GM18861 (cell line): Measurements from ENCODE around the gene CNOT6.
A peak's percentile ranks its signal among the peaks of the same experiment; 100 is the strongest.
"Not testable (repeated sequence)": the region's sequence is repeated elsewhere in the genome, so short reads cannot be mapped to it uniquely, and the experiment has no call there.

ENCODE experiments used
- ATAC-seq: cut with Tn5 transposase; IDR thresholded peaks from one replicate; pipeline ENCODE4 v1.9.1; 2021; ENCODE audit not compliant: unreplicated experiment

CNOT6 gene

DNA sequence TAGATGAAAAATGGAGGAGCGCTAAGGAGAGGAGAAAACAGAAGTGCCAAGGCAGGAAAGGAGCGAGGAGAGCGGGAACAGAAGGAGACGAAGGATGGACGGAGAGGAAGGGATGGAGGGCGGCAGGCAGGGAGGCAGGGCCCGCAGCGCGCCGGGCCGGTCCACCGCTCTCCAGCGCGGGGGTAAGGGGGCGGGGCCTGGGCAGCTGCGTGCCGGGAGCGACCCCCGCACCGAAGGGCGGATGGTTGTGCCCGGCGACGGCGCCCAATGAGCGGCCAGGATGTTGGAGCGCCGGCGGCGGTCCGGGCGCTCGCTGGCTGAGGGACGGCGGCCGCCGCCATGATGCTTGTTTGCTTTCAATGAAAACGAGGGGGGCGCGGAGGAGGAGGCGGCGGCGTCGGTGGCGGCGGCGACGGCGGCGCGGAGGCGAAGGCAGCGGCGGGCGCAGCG is at the start of gene CNOT6:
Gene CNOT6 (plus strand): TSS at position 320 of the 450 bp plus-strand sequence. CDS start 34,898 bp downstream, outside the sequence.
- ATAC-seq, result peak; percentile 89

DNA sequence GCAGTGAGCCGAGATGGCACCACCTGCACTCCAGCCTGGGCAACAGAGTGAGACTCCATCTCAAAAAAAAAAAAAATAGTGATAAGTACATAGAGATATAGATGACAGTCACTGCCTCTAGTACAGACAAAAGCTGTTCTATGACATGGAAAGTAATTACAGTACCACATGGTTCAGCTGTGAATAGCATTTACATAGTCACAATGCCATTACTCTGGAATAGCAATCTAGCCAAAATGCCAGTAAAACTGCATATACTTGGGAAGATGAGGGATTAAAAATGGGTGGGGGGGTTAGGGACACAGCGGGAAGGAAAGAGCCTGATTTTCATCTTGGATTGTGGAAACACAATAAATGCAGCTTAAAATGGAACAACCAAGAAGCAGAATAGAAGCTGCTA is 39.4 kb upstream of the CNOT6 start:
- no peak for ATAC-seq

GRCh38 chr5:180455872-180456271 is 38.3 kb upstream of the CNOT6 start:
- ATAC-seq, result no peak

- ATAC-seq, result no peak
These were observed 37.4 kb upstream of the CNOT6 start for GRCh38 chr5:180456792-180457191.

GRCh38 chr5:180458852-180459673 is 35.1 kb upstream of the CNOT6 start:
- ATAC-seq, result not testable (repeated sequence)

DNA sequence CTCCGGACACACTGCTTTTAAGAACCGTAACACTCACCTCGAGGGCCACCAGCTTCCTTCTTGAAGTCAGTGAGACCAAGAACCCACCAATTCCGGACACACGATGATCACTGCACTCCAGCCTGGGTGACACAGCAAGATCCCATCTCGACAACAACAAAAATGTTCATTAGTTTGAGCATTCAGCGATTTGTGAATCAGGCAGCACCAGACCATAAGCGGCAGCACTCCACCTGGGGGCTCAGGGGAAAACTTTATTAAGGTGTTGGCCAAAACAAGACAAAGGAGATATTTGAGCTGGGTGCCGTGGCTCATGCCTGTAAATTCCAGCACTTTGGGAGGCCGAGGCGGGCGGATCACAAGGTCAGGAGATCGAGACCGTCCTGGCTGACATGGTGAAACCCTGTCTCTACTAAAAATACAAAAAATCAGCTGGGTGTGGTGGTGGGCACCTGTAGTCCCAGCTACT is 34.5 kb upstream of the CNOT6 start:
- ATAC-seq, result not testable (repeated sequence)

- no peak for ATAC-seq
These were observed 33.3 kb upstream of the CNOT6 start for GRCh38 chr5:180460834-180461233.

DNA sequence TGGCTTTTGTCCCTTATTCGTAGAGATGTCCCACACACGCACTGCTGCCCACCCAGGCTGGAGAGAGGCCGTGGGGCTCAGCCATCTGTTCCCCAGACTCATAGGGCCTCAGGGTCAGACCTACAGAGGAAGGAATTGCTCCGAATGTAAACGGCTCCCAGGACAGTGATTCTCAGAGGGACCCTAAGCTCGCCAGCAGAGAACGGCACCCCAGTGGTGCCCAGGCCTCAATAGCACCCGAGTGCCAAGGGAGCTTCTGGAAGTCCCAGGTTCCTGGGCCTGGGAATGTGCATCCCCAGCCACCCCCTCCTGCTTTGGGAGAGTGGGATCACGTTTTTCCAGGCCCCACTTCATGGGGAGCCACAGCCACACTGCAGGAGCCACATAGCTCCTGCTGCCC is 32.9 kb upstream of the CNOT6 start:
- ATAC-seq, result no peak

DNA sequence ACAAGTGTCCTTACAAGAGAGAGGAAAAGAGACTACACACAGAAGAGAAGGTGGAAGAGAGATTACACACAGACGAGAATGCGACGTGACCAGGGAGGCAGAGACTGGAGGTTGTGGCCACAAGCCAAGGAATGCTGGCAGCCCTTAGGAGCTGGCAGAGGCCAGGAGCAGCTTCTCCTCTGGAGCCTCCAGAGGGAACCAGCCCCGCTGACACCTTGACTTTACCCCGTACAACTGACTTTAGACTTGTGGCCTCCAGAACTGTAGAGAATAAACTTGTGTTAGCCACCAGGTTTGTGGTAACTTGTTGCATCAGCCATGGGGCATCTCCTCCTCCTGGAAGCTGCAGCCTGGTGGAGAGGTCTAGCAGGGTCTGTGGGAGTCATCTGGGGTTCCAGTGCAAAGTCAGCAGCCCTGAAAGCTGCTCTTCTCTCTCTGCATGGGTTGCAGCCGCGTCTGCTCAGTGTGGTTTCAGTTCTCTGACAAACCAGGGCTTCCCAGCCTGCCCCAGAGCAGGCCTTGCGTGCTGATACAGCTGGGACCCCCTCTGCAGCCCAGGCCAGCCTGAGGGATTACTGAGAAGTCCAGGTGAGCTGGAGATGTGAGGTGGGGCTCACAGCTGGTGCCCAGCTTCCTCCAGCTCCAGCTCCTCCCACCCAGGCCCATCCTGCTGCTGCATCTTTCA is 30.8 kb upstream of the CNOT6 start:
- no peak for ATAC-seq

GRCh38 chr5:180463916-180464602 is 30.1 kb upstream of the CNOT6 start:
- ATAC-seq, result no peak

DNA sequence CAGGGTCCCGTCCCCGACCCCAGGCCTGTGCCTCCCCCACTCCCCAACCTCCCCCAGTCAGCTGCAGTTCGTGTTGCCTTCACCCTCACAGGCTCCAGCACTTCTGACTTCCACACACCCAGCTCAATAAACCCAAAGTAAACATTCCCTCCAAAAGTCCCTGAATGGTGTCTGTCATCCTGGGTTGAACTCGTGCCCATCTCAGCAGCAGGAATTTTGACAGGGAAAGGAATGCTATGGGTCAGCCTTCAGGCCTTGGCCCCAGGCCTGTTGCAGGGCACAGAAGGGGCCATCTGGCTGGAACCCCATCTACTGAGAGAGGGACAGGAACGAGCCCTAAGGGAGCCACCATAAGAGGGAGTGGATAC is 29.6 kb upstream of the CNOT6 start:
- no peak for ATAC-seq

DNA sequence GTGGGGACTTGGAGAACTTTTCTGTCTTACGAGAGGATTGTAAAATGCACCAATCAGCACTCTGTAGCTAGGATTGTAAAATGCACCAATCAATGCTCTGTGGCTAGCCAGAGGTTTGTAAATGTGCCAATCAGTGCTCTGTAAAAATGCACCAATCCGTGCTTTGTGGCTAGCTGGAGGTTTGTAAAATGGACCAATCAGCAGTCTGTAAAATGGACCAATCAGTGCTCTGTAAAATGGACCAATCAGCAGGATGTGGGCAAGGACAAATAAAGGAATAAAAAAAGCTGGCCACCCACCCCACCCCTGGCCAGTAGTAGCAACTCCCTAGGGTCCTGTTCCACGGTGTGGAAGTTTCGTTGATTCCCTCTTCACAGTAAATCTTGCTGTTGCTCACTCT is 29.1 kb upstream of the CNOT6 start:
- ATAC-seq, result not testable (repeated sequence)

DNA sequence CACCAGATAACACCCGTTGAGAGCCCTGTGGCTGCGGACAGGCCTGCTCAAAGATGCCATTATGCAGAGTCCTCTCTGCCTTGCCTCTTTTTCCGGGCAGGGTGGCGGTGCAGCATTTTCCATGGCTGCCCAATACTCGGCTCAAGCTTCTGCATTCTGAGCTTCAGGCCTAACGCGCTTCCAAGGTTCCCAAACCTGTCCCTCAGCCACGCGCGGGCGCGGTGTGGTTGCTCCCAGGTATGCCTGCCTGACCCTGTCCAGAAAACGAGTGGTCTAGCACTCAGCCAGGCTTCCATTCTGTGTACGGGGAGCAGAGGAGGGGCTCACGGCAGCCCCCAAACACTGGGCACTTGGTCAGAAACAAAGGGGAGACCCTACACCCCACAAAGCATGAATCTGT is 27.9 kb upstream of the CNOT6 start:
- ATAC-seq, result no peak

DNA sequence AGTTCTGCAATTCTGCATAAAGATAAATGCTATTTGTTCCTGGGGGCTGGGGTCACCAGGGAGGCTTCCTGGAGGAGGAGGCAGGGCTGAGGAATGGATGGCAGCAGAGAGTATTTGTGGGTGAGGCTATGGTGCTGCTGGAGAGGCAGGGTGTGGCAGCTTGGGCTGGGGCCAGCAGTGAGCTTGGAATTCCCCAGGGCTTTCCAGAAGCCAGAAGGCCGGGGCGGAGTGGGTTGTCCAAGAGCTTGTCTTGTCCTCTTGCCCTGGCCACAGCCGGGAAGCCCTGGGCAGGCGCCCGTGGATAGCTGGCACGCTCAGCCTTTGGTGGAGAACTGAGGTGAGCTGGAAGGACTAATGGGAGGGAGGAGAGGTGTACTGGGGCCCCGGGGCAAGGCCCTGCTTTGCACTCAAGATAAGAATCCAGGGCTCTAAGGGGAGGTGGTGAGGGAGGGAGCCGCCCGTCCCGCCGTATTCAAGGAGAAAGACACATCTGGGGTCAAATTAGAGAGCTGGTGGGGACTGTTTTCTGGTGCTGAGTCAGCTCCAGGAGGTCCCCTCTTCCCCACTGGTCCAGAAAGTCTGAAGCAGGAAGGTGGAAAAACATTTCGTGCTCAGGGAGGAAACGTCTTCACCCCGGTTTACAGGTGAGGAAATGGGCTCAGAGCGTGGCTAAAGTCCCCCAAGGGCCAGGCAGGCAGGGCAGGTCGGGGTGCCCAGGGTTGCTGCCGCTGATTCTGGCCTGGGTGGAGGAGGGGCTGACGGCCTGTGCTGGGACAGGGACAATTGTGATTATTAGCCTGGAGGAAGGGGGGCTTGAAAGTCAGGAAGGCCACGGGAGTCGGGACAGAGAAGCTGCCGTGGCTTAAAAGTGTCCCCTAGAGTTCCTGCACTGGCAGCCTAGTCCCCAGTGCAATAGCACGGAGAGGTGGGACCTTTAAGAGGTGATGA is 26.9 kb upstream of the CNOT6 start:
- no peak for ATAC-seq

DNA sequence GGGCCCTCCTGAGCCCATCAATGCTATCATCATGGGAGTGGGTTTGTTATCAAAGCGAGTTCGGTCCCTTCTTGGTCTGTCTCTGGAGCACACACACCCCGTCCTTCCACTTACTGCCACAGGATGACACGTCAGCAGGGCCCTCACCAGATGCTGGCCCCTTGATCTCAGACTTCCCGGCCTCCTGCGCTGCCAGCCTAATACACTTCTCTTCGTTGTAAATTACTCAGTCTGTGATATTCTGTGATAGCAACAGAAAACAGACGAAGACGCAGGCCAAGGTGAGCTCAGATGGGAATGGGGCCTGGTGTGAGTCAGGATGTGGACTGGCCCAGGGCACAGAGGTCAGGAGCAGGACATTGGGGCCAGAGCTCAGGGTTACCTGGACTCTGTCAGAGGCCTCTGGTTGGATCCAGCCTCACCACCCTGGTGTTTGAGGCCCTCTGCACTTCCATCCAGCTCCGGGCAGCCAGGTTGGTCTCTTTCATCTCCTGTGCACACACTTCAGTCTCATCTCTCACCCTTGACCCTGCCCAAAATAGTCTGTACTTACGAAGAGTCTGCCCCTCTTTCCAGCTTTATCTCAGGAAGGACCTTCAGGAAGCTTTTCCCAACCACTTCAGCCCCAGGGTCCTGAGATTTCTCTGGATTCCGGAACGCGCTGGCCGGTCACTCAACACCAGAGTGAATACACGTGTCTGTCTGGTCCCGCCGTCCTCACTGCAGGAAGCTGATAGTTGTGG is 26.0 kb upstream of the CNOT6 start:
- no peak for ATAC-seq

DNA sequence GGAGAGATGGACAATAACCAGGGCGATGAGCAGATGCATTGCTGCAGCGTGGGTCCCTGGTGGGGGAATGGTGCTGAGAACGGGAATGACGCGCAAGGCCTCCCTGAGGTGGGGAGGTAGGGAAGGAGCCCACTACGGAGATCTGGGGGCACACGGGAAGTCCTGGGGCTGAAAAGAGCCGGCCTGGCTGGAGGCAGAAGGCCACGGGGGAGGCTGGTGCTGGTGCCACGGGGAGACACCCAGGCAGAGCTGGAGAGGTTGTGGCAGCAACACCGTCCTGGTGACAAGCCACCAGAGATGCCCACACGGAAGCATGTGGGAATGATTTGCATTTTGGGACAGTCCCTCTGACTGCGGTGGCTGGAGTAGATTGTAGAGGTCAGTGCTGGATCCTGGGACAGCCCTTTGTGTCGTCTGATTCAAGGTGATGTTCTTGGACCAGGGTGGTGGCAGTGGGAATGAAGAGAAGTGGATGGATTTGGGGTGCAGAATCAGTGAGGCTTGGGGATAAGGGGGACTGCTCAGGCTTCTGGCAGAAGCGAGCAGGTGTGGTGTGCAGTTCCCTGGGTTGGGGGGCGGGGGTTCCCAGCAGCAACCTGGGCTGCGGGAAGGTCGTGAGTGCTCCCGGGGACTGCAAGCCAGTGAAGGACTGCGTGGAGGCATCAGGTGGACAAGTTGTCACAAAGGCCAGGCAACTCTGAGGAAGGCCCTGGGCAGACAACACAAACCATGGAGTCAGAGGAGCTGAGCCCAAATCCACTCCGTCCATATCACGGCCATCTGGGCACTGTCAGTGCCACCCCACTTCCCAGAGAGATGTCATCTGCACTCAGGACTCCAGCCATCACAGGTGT is 25.2 kb upstream of the CNOT6 start:
- no peak for ATAC-seq

DNA sequence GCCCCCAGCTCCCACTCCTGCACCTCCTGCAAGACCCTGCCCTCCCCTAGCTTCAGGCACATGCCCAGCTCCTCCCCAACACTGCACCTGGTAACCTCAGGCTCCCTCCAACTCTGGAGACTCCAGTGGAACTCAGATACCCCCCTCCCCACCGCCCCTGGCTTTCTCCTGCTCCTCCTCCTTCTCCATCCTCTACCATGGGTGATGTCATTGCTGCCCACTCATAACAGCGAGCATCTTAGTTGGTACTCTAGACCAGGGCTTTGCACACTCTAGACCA is 24.7 kb upstream of the CNOT6 start:
- no peak for ATAC-seq

DNA sequence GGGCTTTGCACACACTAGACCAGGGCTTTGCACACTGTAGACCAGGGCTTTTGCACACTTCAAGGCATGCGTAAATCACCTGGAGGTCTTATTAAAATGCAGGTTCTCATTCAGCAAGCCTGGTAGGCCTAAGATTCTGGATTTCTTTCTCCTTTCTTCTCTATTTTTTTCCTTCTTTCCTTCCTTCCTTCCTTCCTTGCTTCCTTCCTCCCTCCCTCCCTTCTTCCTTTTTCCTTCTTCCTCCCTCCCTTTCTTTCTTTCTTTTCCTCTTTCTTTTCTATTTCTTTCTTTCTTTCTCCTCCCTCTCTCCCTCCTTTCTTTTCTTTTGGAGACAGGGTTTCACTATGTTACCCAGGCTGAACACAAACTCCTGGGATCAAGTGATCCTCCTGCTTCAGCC is 24.3 kb upstream of the CNOT6 start:
- no peak for ATAC-seq

DNA sequence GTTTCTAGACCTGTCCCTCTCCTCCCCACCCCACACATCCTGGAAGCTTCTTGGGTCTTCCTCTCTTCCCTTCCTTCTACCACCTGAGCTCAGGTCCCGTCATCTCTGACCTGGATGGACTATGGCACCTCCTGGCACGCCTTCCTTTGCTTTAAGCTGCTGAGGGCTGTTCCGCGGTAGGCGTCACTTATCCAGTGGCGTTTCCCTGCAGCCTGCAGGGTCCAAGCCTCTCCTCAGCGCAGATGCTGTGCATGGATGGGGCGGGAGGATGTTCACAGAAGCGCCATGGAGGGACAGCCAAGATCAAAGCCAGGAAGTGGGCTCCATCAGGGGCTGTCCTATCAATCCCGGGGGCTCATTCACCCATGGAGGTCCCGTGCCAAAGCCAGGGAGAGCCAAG is 23.8 kb upstream of the CNOT6 start:
- ATAC-seq, result no peak
